ENCODE data around the gene LUM.

Gene LUM

DNA sequence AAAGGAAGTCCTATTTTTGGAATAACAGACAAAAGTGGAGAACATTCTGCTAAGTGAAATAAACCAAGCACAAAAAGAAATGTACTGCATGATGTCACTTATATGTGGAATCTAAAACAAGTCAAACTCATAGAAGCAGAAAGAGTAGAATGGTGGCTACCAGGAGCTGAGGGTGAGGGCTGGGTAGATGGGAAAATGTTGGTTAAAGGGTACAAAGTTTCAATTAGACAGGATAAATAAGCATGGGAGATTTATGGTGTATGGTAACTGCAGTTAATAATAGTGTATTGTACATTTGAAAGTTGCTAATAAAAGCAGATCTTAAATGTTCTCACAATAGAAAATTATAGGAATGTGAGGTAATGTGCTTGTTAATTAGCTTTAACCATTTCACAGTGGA lies 12.8 kb downstream of the LUM start:
- TF ChIP-seq, protein P1, sequence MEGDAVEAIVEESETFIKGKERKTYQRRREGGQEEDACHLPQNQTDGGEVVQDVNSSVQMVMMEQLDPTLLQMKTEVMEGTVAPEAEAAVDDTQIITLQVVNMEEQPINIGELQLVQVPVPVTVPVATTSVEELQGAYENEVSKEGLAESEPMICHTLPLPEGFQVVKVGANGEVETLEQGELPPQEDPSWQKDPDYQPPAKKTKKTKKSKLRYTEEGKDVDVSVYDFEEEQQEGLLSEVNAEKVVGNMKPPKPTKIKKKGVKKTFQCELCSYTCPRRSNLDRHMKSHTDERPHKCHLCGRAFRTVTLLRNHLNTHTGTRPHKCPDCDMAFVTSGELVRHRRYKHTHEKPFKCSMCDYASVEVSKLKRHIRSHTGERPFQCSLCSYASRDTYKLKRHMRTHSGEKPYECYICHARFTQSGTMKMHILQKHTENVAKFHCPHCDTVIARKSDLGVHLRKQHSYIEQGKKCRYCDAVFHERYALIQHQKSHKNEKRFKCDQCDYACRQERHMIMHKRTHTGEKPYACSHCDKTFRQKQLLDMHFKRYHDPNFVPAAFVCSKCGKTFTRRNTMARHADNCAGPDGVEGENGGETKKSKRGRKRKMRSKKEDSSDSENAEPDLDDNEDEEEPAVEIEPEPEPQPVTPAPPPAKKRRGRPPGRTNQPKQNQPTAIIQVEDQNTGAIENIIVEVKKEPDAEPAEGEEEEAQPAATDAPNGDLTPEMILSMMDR (IDR thresholded peaks at IDR 0.05): no peak

DNA sequence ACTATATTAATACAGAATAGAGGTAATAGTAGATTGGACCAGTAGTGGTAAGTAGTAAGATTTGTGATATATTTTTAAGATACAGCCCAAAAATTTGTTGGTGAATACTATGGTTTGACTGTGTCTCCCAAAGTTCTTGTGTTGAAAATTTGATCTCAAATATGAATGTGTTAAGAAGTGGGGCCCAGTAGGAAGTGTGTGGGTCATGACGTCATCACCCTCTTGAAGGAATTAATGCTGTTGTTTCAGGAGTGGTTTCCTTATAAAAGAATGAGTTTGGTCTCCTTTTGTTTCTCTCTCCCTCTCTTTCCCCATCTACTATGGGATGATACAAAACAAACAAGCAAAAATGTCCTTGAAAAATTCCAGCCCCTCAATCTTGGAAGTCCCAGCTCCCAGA lies 16.3 kb downstream of the LUM start:
- TF ChIP-seq, protein P1 (IDR thresholded peaks at IDR 0.05): no peak
- no peaks in the 10 kb centered on the region for H3K9me3 ChIP-seq (ENCODE audit: control insufficient read depth, low read length)
- H2AFZ ChIP-seq: no peak overlapping the region
- no peaks in the 10 kb centered on the region for H3K27me3 ChIP-seq (ENCODE audit: control insufficient read depth, insufficient read depth, low read length)
- H3K9ac ChIP-seq: no peak overlapping the region
- no peak overlapping the region for H3K4me2 ChIP-seq (ENCODE audit: low read length)
- H3K4me3 ChIP-seq (ENCODE audit: low read depth, low read length): no peak overlapping the region
- no peaks in the 10 kb centered on the region for H3K79me2 ChIP-seq
- H3K27ac ChIP-seq: no peak overlapping the region
- H3K4me1 ChIP-seq: no peaks in the 10 kb centered on the region
- H3K36me3 ChIP-seq (ENCODE audit: control insufficient read depth, insufficient read depth, low read length): no peaks in the 10 kb centered on the region

More for the DNA sequence above, 12.8 kb downstream of the LUM start:
- no peaks in the 10 kb centered on the region for H3K4me1 ChIP-seq
- H3K9me3 ChIP-seq (ENCODE audit: control insufficient read depth, low read length): no peaks in the 10 kb centered on the region
- H2AFZ ChIP-seq: no peak overlapping the region
- no peak overlapping the region for H3K4me3 ChIP-seq (ENCODE audit: low read depth, low read length)
- no peaks in the 10 kb centered on the region for H3K79me2 ChIP-seq
- no peaks in the 10 kb centered on the region for H3K27me3 ChIP-seq (ENCODE audit: control insufficient read depth, insufficient read depth, low read length)
- no peak overlapping the region for H3K4me2 ChIP-seq (ENCODE audit: low read length)
- no peak overlapping the region for H3K27ac ChIP-seq
- no peak overlapping the region for H3K9ac ChIP-seq
- no peaks in the 10 kb centered on the region for H3K36me3 ChIP-seq (ENCODE audit: control insufficient read depth, insufficient read depth, low read length)

GRCh38 chr12:91094032-91094662 lies 17.1 kb downstream of the LUM start:
- no peaks in the 10 kb centered on the region for H3K4me1 ChIP-seq
- TF ChIP-seq, protein P1 (IDR thresholded peaks at IDR 0.05): no peak
- no peak overlapping the region for H3K4me2 ChIP-seq (ENCODE audit: low read length)
- H3K27me3 ChIP-seq (ENCODE audit: control insufficient read depth, insufficient read depth, low read length): no peaks in the 10 kb centered on the region
- H3K36me3 ChIP-seq (ENCODE audit: control insufficient read depth, insufficient read depth, low read length): no peaks in the 10 kb centered on the region
- H3K9me3 ChIP-seq (ENCODE audit: control insufficient read depth, low read length): no peaks in the 10 kb centered on the region
- no peaks in the 10 kb centered on the region for H3K79me2 ChIP-seq
- H3K27ac ChIP-seq: no peak overlapping the region
- no peak overlapping the region for H3K9ac ChIP-seq
- no peak overlapping the region for H2AFZ ChIP-seq
- no peak overlapping the region for H3K4me3 ChIP-seq (ENCODE audit: low read depth, low read length)

- Histone ChIP-seq H3K9me3 (ENCODE audit: control insufficient read depth, low read length) (no peaks in the 10 kb centered on the region), H3K4me1 (no peaks in the 10 kb centered on the region), H2AFZ (no peak overlapping the region), H3K4me2 (ENCODE audit: low read length) (no peak overlapping the region), H3K79me2 (no peaks in the 10 kb centered on the region), H3K36me3 (ENCODE audit: control insufficient read depth, insufficient read depth, low read length) (no peaks in the 10 kb centered on the region), H3K27ac (no peak overlapping the region), H3K4me3 (ENCODE audit: low read depth, low read length) (no peak overlapping the region), H3K9ac (no peak overlapping the region), H3K27me3 (ENCODE audit: control insufficient read depth, insufficient read depth, low read length) (no peaks in the 10 kb centered on the region)
- TF ChIP-seq, protein P1 (IDR thresholded peaks at IDR 0.05): no peak
Observed at GRCh38 chr12:91093341-91093740, 18.0 kb downstream of the LUM start.
